ENCODE data around the gene ZNF423. TPM values are rescaled to one million over a fixed set of nuclear protein-coding genes. Genes with fewer than 3 reads are reported as not detected.

ZNF423 gene
- total RNA-seq, 1 donor from 2014 or later = 10.6 TPM

- no peak for FAIRE-seq
- H3K4me3 ChIP-seq (ENCODE audit: insufficient read depth, low read depth, low read length) = no peak overlapping the region
- H2AFZ ChIP-seq (ENCODE audit: low read depth, low read length) = no peak overlapping the region
- no peaks in the 10 kb centered on the region for H4K20me1 ChIP-seq (ENCODE audit: insufficient read depth, low read length)
- TF ChIP-seq EZH2 (IDR thresholded peaks at IDR 0.05; ENCODE audit: insufficient read depth, low read length) (no peak), CTCF (IDR thresholded peaks at IDR 0.05; ENCODE audit: insufficient read depth, low read depth, low read length) (no peak)
- no peak overlapping the region for H3K4me3 Mint-ChIP-seq (ENCODE audit: unreplicated experiment)
- peaks cover 2% of the 10 kb centered on the region for H3K9me3 Mint-ChIP-seq (ENCODE audit: unreplicated experiment)
- peaks cover 10% of the 10 kb centered on the region for H3K27me3 Mint-ChIP-seq (ENCODE audit: low read depth, unreplicated experiment)
- H3K36me3 ChIP-seq (ENCODE audit: insufficient read depth, low read length) = no peaks in the 10 kb centered on the region
- no peaks in the 10 kb centered on the region for H3K79me2 ChIP-seq (ENCODE audit: insufficient read depth, low read length)
- no peak overlapping the region for H3K27ac ChIP-seq (ENCODE audit: low read depth, low read length)
- H3K4me1 ChIP-seq (ENCODE audit: insufficient read depth, low read length) = no peaks in the 10 kb centered on the region
- H3K4me2 ChIP-seq (ENCODE audit: low read length) = no peak overlapping the region
- no peak overlapping the region for H3K27ac Mint-ChIP-seq (ENCODE audit: unreplicated experiment)
- no peaks in the 10 kb centered on the region for H3K27me3 ChIP-seq (ENCODE audit: insufficient read depth, low read length)
- H3K9ac ChIP-seq (ENCODE audit: low read length) = no peak overlapping the region
- H3K9me3 ChIP-seq (ENCODE audit: insufficient read depth, low read depth, low read length) = no peaks in the 10 kb centered on the region
- peaks cover 2% of the 10 kb centered on the region for H3K36me3 Mint-ChIP-seq (ENCODE audit: low read depth, unreplicated experiment)
- DNase-seq (ENCODE audit: low read depth) = no peak
- H3K4me1 Mint-ChIP-seq (ENCODE audit: low read depth, unreplicated experiment) = no peaks in the 10 kb centered on the region
These were observed 167.7 kb downstream of the ZNF423 start for GRCh38 chr16:49688036-49688697.

GRCh38 chr16:49687476-49688002 lies 168.4 kb downstream of the ZNF423 start:
- H3K4me3 ChIP-seq (ENCODE audit: insufficient read depth, low read depth, low read length) = no peak overlapping the region
- FAIRE-seq = no peak
- no peaks in the 10 kb centered on the region for H3K27me3 ChIP-seq (ENCODE audit: insufficient read depth, low read length)
- H3K4me1 Mint-ChIP-seq (ENCODE audit: low read depth, unreplicated experiment) = no peaks in the 10 kb centered on the region
- TF ChIP-seq CTCF (IDR thresholded peaks at IDR 0.05; ENCODE audit: insufficient read depth, low read depth, low read length) (no peak), EZH2 (IDR thresholded peaks at IDR 0.05; ENCODE audit: insufficient read depth, low read length) (no peak)
- DNase-seq (ENCODE audit: low read depth) = no peak
- peaks cover 10% of the 10 kb centered on the region for H3K27me3 Mint-ChIP-seq (ENCODE audit: low read depth, unreplicated experiment)
- no peak overlapping the region for H3K27ac ChIP-seq (ENCODE audit: low read depth, low read length)
- no peaks in the 10 kb centered on the region for H4K20me1 ChIP-seq (ENCODE audit: insufficient read depth, low read length)
- H3K27ac Mint-ChIP-seq (ENCODE audit: unreplicated experiment) = no peak overlapping the region
- H3K9ac ChIP-seq (ENCODE audit: low read length) = no peak overlapping the region
- H3K4me3 Mint-ChIP-seq (ENCODE audit: unreplicated experiment) = no peak overlapping the region
- H3K4me1 ChIP-seq (ENCODE audit: insufficient read depth, low read length) = no peaks in the 10 kb centered on the region
- no peaks in the 10 kb centered on the region for H3K9me3 ChIP-seq (ENCODE audit: insufficient read depth, low read depth, low read length)
- peaks cover 2% of the 10 kb centered on the region for H3K9me3 Mint-ChIP-seq (ENCODE audit: unreplicated experiment)
- H3K36me3 ChIP-seq (ENCODE audit: insufficient read depth, low read length) = no peaks in the 10 kb centered on the region
- no peaks in the 10 kb centered on the region for H3K79me2 ChIP-seq (ENCODE audit: insufficient read depth, low read length)
- peaks cover 2% of the 10 kb centered on the region for H3K36me3 Mint-ChIP-seq (ENCODE audit: low read depth, unreplicated experiment)
- H3K4me2 ChIP-seq (ENCODE audit: low read length) = no peak overlapping the region
- H2AFZ ChIP-seq (ENCODE audit: low read depth, low read length) = no peak overlapping the region

GRCh38 chr16:49684696-49685095 lies 171.2 kb downstream of the ZNF423 start:
- TF ChIP-seq CTCF (IDR thresholded peaks at IDR 0.05; ENCODE audit: insufficient read depth, low read depth, low read length) = no peak
- no peak for TF ChIP-seq EZH2 (IDR thresholded peaks at IDR 0.05; ENCODE audit: insufficient read depth, low read length)
- Histone ChIP-seq H3K36me3 (ENCODE audit: insufficient read depth, low read length) (no peaks in the 10 kb centered on the region), H4K20me1 (ENCODE audit: insufficient read depth, low read length) (no peaks in the 10 kb centered on the region), H3K27me3 (ENCODE audit: insufficient read depth, low read length) (no peaks in the 10 kb centered on the region), H3K9ac (ENCODE audit: low read length) (no peak overlapping the region), H2AFZ (ENCODE audit: low read depth, low read length) (no peak overlapping the region), H3K27ac (ENCODE audit: low read depth, low read length) (no peak overlapping the region), H3K4me1 (ENCODE audit: insufficient read depth, low read length) (no peaks in the 10 kb centered on the region), H3K79me2 (ENCODE audit: insufficient read depth, low read length) (no peaks in the 10 kb centered on the region), H3K4me3 (ENCODE audit: insufficient read depth, low read depth, low read length) (no peak overlapping the region), H3K4me2 (ENCODE audit: low read length) (no peak overlapping the region), H3K9me3 (ENCODE audit: insufficient read depth, low read depth, low read length) (no peaks in the 10 kb centered on the region)
- Mint-ChIP-seq H3K9me3 (ENCODE audit: unreplicated experiment) (peaks cover 7% of the 10 kb centered on the region), H3K36me3 (ENCODE audit: low read depth, unreplicated experiment) (peaks cover 4% of the 10 kb centered on the region), H3K27ac (ENCODE audit: unreplicated experiment) (no peak overlapping the region), H3K27me3 (ENCODE audit: low read depth, unreplicated experiment) (peaks cover 10% of the 10 kb centered on the region), H3K4me1 (ENCODE audit: low read depth, unreplicated experiment) (no peaks in the 10 kb centered on the region), H3K4me3 (ENCODE audit: unreplicated experiment) (no peak overlapping the region)
- DNase-seq (ENCODE audit: low read depth) (no peak), FAIRE-seq (no peak)

Measured in astrocyte (in vitro differentiated cells and primary cell).